ENCODE results near the gene POLN.
A peak's percentile ranks its signal among the peaks of the same experiment; 100 is the strongest.

- TF ChIP-seq ZFP3 (CRISPR knock-in tag; IDR thresholded peaks at IDR 0.05) (no peak), CREB5 (CRISPR knock-in tag; IDR thresholded peaks at IDR 0.05; ENCODE audit: low read depth) (no peak), RARB (CRISPR knock-in tag; IDR thresholded peaks at IDR 0.05) (no peak), ZNF70 (CRISPR knock-in tag; IDR thresholded peaks at IDR 0.05) (no peak), SNAI2 (CRISPR knock-in tag; IDR thresholded peaks at IDR 0.05) (no peak), PATZ1 (CRISPR knock-in tag; IDR thresholded peaks at IDR 0.05; ENCODE audit: borderline replicate concordance) (no peak), CSDC2 (CRISPR knock-in tag; IDR thresholded peaks at IDR 0.05) (0 out of 2 replicates have a peak, but pooled peaks have one; percentile 14), ISL1 (CRISPR knock-in tag; IDR thresholded peaks at IDR 0.05) (peak; percentile 84), ZNF565 (CRISPR knock-in tag; conservative IDR thresholded peaks at IDR 0.05; ENCODE audit: low read depth) (no peak), GLIS3 (CRISPR knock-in tag; IDR thresholded peaks at IDR 0.05) (no peak)
- TF ChIP-seq, protein P1, sequence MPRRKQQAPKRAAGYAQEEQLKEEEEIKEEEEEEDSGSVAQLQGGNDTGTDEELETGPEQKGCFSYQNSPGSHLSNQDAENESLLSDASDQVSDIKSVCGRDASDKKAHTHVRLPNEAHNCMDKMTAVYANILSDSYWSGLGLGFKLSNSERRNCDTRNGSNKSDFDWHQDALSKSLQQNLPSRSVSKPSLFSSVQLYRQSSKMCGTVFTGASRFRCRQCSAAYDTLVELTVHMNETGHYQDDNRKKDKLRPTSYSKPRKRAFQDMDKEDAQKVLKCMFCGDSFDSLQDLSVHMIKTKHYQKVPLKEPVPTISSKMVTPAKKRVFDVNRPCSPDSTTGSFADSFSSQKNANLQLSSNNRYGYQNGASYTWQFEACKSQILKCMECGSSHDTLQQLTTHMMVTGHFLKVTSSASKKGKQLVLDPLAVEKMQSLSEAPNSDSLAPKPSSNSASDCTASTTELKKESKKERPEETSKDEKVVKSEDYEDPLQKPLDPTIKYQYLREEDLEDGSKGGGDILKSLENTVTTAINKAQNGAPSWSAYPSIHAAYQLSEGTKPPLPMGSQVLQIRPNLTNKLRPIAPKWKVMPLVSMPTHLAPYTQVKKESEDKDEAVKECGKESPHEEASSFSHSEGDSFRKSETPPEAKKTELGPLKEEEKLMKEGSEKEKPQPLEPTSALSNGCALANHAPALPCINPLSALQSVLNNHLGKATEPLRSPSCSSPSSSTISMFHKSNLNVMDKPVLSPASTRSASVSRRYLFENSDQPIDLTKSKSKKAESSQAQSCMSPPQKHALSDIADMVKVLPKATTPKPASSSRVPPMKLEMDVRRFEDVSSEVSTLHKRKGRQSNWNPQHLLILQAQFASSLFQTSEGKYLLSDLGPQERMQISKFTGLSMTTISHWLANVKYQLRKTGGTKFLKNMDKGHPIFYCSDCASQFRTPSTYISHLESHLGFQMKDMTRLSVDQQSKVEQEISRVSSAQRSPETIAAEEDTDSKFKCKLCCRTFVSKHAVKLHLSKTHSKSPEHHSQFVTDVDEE (CRISPR knock-in tag; IDR thresholded peaks at IDR 0.05), result no peak
- TF ChIP-seq, protein P2, sequence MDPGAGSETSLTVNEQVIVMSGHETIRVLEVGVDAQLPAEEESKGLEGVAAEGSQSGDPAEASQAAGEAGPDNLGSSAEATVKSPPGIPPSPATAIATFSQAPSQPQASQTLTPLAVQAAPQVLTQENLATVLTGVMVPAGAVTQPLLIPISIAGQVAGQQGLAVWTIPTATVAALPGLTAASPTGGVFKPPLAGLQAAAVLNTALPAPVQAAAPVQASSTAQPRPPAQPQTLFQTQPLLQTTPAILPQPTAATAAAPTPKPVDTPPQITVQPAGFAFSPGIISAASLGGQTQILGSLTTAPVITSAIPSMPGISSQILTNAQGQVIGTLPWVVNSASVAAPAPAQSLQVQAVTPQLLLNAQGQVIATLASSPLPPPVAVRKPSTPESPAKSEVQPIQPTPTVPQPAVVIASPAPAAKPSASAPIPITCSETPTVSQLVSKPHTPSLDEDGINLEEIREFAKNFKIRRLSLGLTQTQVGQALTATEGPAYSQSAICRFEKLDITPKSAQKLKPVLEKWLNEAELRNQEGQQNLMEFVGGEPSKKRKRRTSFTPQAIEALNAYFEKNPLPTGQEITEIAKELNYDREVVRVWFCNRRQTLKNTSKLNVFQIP (CRISPR knock-in tag; IDR thresholded peaks at IDR 0.05; ENCODE audit: borderline replicate concordance, low read depth), result no peak
Measured at GRCh38 chr4:2127609-2128332, 114.2 kb downstream of the POLN start.

Measured in SK-N-SH treated with all-trans-retinoic acid at 6 μM for 48 hours (cell line).